ENCODE results near the gene DCAF11. TPM values are rescaled to one million over a fixed set of nuclear protein-coding genes. Genes with fewer than 3 reads are reported as not detected.
"Not testable (repeated sequence)": the region's sequence is repeated elsewhere in the genome, so short reads cannot be mapped to it uniquely, and the experiment has no call there.

The DCAF11 gene
- total RNA-seq, 4 donors from 2014 or later, result 55.4 to 114 (median 79.3) TPM

DNA sequence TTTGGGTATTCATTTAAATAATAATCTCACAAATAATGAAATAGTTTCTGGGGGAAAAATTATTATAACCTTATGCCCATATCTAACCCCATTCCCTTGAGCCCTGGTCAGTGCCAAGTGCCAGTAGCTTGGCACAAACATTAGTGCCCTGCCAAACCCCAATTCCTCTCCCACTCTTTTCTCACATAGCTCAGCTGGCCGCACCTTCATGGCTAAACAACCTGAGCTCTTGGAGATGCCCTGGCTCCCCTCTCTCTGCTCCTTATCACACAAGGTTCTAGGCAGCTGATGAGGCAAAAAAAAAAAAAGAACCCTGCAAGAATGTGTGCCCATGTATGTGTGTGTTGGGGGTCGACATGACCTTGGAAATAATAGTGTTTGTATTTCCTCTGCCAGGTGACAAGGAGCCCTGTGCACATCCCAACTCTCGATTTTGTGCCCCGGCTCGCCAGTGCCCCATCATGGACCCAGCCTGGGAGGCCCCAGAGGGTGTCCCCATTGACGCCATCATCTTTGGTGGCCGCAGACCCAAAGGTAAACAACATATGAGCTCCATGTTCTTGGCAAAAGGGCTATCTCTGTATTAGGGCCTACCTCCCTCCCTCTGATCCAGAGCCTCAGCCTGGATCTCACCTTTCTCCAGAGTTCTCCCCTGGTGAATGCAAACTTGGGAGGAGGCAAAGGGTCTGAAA lies 12.1 kb upstream of the DCAF11 start:
- Histone ChIP-seq H3K4me3 (no peak overlapping the region), H3K9me3 (no peaks in the 10 kb centered on the region), H3K4me1 (peaks cover 0 to 4% (median 0%) of the 10 kb centered on the region in 3 donors), H3K27me3 (no peaks in the 10 kb centered on the region), H3K36me3 (peaks cover 0 to 66% (median 6%) of the 10 kb centered on the region in 3 donors), H3K27ac (no peak overlapping the region)
- 90 to 96% methylated on average over 5 to 6 of the region's 7 CpGs for WGBS, 2 donors
- intact Hi-C loops (cut with DNase I), result loop anchor here (5.0 kb wide), 1 partner anchor 45 kb away; no protein-coding TSS in a partner anchor
- TF ChIP-seq POLR2A (IDR thresholded peaks at IDR 0.05), result no peak
- TF ChIP-seq, protein P1, sequence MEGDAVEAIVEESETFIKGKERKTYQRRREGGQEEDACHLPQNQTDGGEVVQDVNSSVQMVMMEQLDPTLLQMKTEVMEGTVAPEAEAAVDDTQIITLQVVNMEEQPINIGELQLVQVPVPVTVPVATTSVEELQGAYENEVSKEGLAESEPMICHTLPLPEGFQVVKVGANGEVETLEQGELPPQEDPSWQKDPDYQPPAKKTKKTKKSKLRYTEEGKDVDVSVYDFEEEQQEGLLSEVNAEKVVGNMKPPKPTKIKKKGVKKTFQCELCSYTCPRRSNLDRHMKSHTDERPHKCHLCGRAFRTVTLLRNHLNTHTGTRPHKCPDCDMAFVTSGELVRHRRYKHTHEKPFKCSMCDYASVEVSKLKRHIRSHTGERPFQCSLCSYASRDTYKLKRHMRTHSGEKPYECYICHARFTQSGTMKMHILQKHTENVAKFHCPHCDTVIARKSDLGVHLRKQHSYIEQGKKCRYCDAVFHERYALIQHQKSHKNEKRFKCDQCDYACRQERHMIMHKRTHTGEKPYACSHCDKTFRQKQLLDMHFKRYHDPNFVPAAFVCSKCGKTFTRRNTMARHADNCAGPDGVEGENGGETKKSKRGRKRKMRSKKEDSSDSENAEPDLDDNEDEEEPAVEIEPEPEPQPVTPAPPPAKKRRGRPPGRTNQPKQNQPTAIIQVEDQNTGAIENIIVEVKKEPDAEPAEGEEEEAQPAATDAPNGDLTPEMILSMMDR (IDR thresholded peaks at IDR 0.05), result no peak
- DNase-seq, result no peak

DNA sequence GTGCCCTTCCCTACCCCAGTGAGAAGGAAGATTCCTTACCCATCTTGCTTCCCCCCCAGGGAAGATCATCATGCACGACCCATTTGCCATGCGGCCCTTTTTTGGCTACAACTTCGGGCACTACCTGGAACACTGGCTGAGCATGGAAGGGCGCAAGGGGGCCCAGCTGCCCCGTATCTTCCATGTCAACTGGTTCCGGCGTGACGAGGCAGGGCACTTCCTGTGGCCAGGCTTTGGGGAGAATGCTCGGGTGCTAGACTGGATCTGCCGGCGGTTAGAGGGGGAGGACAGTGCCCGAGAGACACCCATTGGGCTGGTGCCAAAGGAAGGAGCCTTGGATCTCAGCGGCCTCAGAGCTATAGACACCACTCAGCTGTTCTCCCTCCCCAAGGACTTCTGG lies 11.1 kb upstream of the DCAF11 start:
- no peaks in the 10 kb centered on the region for H3K9me3 ChIP-seq

DNA sequence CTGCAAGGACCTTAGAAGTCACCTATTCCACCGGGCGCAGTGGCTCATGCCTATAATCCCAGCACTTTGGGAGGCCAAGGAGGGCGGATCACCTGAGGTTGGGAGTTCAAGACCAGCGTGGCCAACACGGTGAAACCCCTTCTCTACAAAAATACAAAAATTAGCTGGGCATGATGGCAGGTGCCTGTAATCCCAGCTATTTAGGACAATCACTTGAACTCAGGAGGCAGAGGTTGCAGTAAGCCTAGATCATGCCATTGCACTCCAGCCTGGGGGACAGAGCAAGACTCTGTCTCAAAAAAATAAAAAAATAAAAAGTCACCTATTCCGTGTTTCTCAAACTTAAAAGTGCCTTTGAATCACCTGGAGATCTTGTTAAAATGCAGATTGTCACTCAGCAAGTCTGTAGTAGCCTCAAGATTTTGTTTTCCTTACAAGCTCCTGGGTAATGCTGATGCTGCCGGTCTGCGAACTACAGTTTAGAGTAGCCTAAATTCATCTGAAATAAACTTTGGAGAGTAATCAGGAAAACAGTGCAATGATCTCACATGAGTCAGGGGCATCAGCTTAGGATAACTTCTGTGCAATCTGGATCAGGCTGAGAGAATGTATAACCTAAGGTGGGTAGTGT lies 8.9 kb upstream of the DCAF11 start:
- intact Hi-C loops (cut with DNase I); H3K27ac ChIP-seq; H3K27me3 ChIP-seq; DNase-seq; H3K4me3 ChIP-seq; H3K9me3 ChIP-seq: not testable (repeated sequence)
- 84 to 93% methylated on average over 8 of the region's 8 CpGs for WGBS, 2 donors
- Histone ChIP-seq H3K36me3 (peaks cover 0 to 34% (median 6%) of the 10 kb centered on the region in 3 donors), H3K4me1 (peaks cover 0 to 14% (median 0%) of the 10 kb centered on the region in 3 donors)

More for the DNA sequence above, 11.1 kb upstream of the DCAF11 start:
- Histone ChIP-seq H3K36me3 (peaks cover 0 to 57% (median 6%) of the 10 kb centered on the region in 3 donors), H3K4me1 (peaks cover 0 to 5% (median 0%) of the 10 kb centered on the region in 3 donors), H3K27me3 (no peaks in the 10 kb centered on the region), H3K4me3 (no peak overlapping the region), H3K27ac (no peak overlapping the region)
- TF ChIP-seq POLR2A (IDR thresholded peaks at IDR 0.05), result no peak
- TF ChIP-seq, protein P1 (IDR thresholded peaks at IDR 0.05), result no peak
- intact Hi-C loops (cut with DNase I), result loop anchor here (5.0 kb wide), 1 partner anchor 46 kb away; no protein-coding TSS in a partner anchor
- no peak for DNase-seq
- 87 to 93% methylated on average over 3 of the region's 13 CpGs for WGBS, 2 donors

DNA sequence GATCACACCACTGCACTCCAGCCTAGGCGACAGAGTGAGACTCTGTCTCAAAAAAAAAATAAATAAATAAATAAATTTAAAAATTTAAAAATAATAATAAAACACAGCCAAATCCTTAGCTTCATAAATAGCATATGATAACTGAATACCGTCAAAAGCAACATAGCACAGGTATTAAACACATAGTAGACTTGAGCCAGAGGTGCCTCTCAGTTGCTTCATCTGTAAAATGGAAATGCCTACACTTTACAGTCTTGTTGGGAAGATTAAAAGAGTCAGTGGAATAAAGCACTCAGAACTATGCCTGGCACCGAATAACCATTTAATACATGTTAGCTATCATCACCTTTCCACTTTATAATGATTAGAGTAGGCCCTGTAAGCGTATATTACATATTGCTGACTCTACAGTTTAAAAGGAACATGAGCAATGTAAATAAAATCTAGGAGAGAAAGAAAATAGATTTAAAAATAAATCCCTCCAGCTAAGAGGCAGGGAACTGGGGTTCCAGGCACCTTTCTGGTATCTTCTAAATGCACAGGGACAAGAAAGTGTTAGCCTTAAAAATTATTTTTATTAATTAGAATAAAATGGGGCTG lies 7.8 kb upstream of the DCAF11 start:
- no peak for DNase-seq
- H3K9me3 ChIP-seq, result no peaks in the 10 kb centered on the region
- intact Hi-C loops (cut with DNase I), result no loop called here
- H3K27me3 ChIP-seq, result no peaks in the 10 kb centered on the region
- H3K36me3 ChIP-seq, result peaks cover 0 to 24% (median 6%) of the 10 kb centered on the region in 3 donors
- no peak for TF ChIP-seq POLR2A (IDR thresholded peaks at IDR 0.05)
- TF ChIP-seq, protein P1 (IDR thresholded peaks at IDR 0.05), result no peak
- no peak overlapping the region for H3K27ac ChIP-seq
- no peak overlapping the region for H3K4me3 ChIP-seq
- H3K4me1 ChIP-seq, result peaks cover 0 to 14% (median 0%) of the 10 kb centered on the region in 3 donors
- WGBS, 2 donors, result 75 to 84% methylated on average over 4 of the region's 4 CpGs

DNA sequence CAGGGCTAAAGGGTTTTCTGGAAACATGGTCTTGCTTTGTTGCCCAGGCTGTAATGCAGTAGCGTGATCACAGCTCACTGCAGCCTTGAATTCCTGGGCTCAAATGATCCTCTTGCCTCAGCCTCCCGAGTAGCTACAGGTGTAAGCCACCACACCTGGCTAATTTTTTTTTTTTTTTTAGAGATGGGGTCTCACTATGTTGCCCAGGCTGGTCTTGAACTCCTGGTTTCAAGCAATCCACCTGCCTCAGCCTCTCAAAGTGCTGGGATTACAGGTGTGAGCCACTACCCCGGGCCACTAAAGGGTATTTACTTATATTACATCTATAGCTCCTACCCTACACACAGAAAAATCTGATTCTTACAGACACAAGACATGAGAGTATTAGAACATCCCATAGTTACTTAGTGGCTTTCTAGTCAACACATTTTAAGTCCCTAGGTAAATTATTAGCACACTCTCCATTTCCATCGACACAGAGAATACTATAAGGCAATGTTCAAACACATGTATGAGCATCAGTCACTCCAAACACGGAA lies 6.2 kb upstream of the DCAF11 start:
- no peaks in the 10 kb centered on the region for H3K9me3 ChIP-seq
- no peak for TF ChIP-seq POLR2A (IDR thresholded peaks at IDR 0.05)
- TF ChIP-seq, protein P1 (IDR thresholded peaks at IDR 0.05), result no peak
- no peaks in the 10 kb centered on the region for H3K27me3 ChIP-seq
- WGBS, 2 donors, result 39 to 42% methylated on average over 5 of the region's 5 CpGs
- H3K27ac ChIP-seq, result peak overlapping the region in 2 of 4 donors; percentile 37 to 54
- H3K4me1 ChIP-seq, result peaks cover 2 to 17% (median 2%) of the 10 kb centered on the region in 3 donors
- H3K4me3 ChIP-seq, result no peak overlapping the region
- DNase-seq, result no peak
- intact Hi-C loops (cut with DNase I), result no loop called here
- H3K36me3 ChIP-seq, result peaks cover 0 to 14% (median 0%) of the 10 kb centered on the region in 3 donors

All from esophagus squamous epithelium (tissue), 5 donors.